Activated CD4-positive, CD25-positive, alpha-beta regulatory T cell (primary cell): ENCODE data around the gene CCDC71.

Experiments
- DNase-seq, 4 experiments: peaks; one replicate each; lab custom pipeline; 2025; lab: John Stamatoyannopoulos, UW

CCDC71 gene

GRCh38 chr3:49170744-49171118 is 4.6 kb upstream of the CCDC71 start:
- DNase-seq: no peak

- no peak for DNase-seq
Observed at GRCh38 chr3:49166752-49167556, 823 bp upstream of the CCDC71 start.

- DNase-seq: no peak
Observed at GRCh38 chr3:49164983-49165720, 979 bp downstream of the CCDC71 start.

GRCh38 chr3:49163609-49164008 is 2.5 kb downstream of the CCDC71 start:
- DNase-seq: no peak

- no peak for DNase-seq
Observed at GRCh38 chr3:49162751-49163419, 3.2 kb downstream of the CCDC71 start.

GRCh38 chr3:49161808-49162530 is 4.2 kb downstream of the CCDC71 start:
- DNase-seq: no peak

- no peak for DNase-seq
Observed at GRCh38 chr3:49161197-49161596, 4.9 kb downstream of the CCDC71 start.

- DNase-seq: no peak
Observed at GRCh38 chr3:49158792-49159191, 7.3 kb downstream of the CCDC71 start.

GRCh38 chr3:49158103-49158709 is 7.9 kb downstream of the CCDC71 start:
- DNase-seq: peak; percentile 11 to 28 (median 21)

GRCh38 chr3:49157289-49157688 is 8.8 kb downstream of the CCDC71 start:
- DNase-seq: no peak

GRCh38 chr3:49153349-49153912 is 12.7 kb downstream of the CCDC71 start:
- no peak for DNase-seq

- no peak for DNase-seq
Observed at GRCh38 chr3:49151610-49152009, 14.5 kb downstream of the CCDC71 start.

GRCh38 chr3:49148159-49148558 is 18.0 kb downstream of the CCDC71 start:
- no peak for DNase-seq

- DNase-seq: no peak
Observed at GRCh38 chr3:49140080-49140479, 26.1 kb downstream of the CCDC71 start.

GRCh38 chr3:49135499-49135898 is 30.6 kb downstream of the CCDC71 start:
- no peak for DNase-seq

GRCh38 chr3:49134471-49135265 is 31.5 kb downstream of the CCDC71 start:
- no peak for DNase-seq

GRCh38 chr3:49133226-49133951 is 32.7 kb downstream of the CCDC71 start:
- DNase-seq: no peak

- DNase-seq: no peak
Observed at GRCh38 chr3:49132437-49133225, 33.5 kb downstream of the CCDC71 start, which contains the start of gene LAMB2. TSS of gene LAMB2 (minus strand) at chr3:49133050. CDS start at chr3:49132867, 183 bp downstream.

GRCh38 chr3:49132073-49132436 is 34.1 kb downstream of the CCDC71 start:
- DNase-seq: no peak
